HUES6 (cell line): Measurements from ENCODE around the gene RNF212B.
"Not testable (repeated sequence)": the region's sequence is repeated elsewhere in the genome, so short reads cannot be mapped to it uniquely, and the experiment has no call there.

Experiments used
- H3K27ac ChIP-seq: 2 replicates; pipeline ENCODE4 v1.7.0; 2013; ENCODE audit warnings: low read depth, mild to moderate bottlenecking, low read length, inconsistent platforms
- H3K27me3 ChIP-seq: 2 replicates; pipeline ENCODE4 v1.6.1; 2013; ENCODE audit warnings: low read length; ENCODE audit not compliant: control insufficient read depth, insufficient read depth
- H3K36me3 ChIP-seq: 2 replicates; pipeline ENCODE4 v1.6.1; 2013; ENCODE audit warnings: low read length; ENCODE audit not compliant: control insufficient read depth, insufficient read depth
- H3K4me1 ChIP-seq: 2 replicates; pipeline ENCODE4 v1.6.1; 2013; ENCODE audit warnings: low read length; ENCODE audit not compliant: control insufficient read depth, insufficient read depth
- H3K4me3 ChIP-seq: 2 replicates; pipeline ENCODE4 v1.5.1; 2013; ENCODE audit warnings: low read depth, low read length
- H3K9ac ChIP-seq: one replicate; pipeline ENCODE4 v1.6.1; 2013; ENCODE audit warnings: mild to moderate bottlenecking, low read length
- H3K9me3 ChIP-seq: 2 replicates; pipeline ENCODE4 v1.6.1; 2013; ENCODE audit warnings: low read depth, low read length; ENCODE audit not compliant: control insufficient read depth, insufficient read depth

The RNF212B gene

GRCh38 chr14:23215421-23215820, 22.3 kb upstream of the RNF212B start:
- no peak overlapping the region for H3K4me3 ChIP-seq
- H3K27me3 ChIP-seq = no peaks in the 10 kb centered on the region
- no peak overlapping the region for H3K9ac ChIP-seq
- H3K36me3 ChIP-seq = no peaks in the 10 kb centered on the region
- peaks cover 3% of the 10 kb centered on the region; the same call in 1 of the 2 replicates for H3K4me1 ChIP-seq
- no peak overlapping the region for H3K27ac ChIP-seq
- peaks cover 13% of the 10 kb centered on the region for H3K9me3 ChIP-seq

- Histone ChIP-seq H3K4me3 (no peak overlapping the region), H3K27ac (no peak overlapping the region), H3K36me3 (no peaks in the 10 kb centered on the region), H3K9ac (no peak overlapping the region), H3K4me1 (peaks cover 3% of the 10 kb centered on the region; the same call in 1 of the 2 replicates), H3K27me3 (no peaks in the 10 kb centered on the region), H3K9me3 (peaks cover 15% of the 10 kb centered on the region)
Observed at GRCh38 chr14:23217032-23218020, 20.4 kb upstream of the RNF212B start.

GRCh38 chr14:23219075-23219474, 18.7 kb upstream of the RNF212B start:
- Histone ChIP-seq H3K36me3 (no peaks in the 10 kb centered on the region), H3K4me3 (no peak overlapping the region), H3K9ac (no peak overlapping the region), H3K4me1 (peaks cover 3% of the 10 kb centered on the region; the same call in 1 of the 2 replicates), H3K27ac (no peak overlapping the region), H3K27me3 (no peaks in the 10 kb centered on the region), H3K9me3 (peaks cover 20% of the 10 kb centered on the region)

GRCh38 chr14:23224958-23225357, 12.8 kb upstream of the RNF212B start:
- H3K36me3 ChIP-seq, H3K27me3 ChIP-seq, H3K4me3 ChIP-seq, H3K9me3 ChIP-seq, H3K4me1 ChIP-seq, H3K9ac ChIP-seq, H3K27ac ChIP-seq: not testable (repeated sequence)

- Histone ChIP-seq H3K4me3 (no peak overlapping the region), H3K27me3 (no peaks in the 10 kb centered on the region), H3K9me3 (peaks cover 8% of the 10 kb centered on the region), H3K27ac (no peak overlapping the region), H3K4me1 (no peaks in the 10 kb centered on the region), H3K36me3 (no peaks in the 10 kb centered on the region), H3K9ac (no peak overlapping the region)
Observed at GRCh38 chr14:23227566-23227965, 10.2 kb upstream of the RNF212B start.

GRCh38 chr14:23228812-23229211, 8.9 kb upstream of the RNF212B start:
- Histone ChIP-seq H3K27me3 (no peaks in the 10 kb centered on the region), H3K4me1 (no peaks in the 10 kb centered on the region), H3K27ac (no peak overlapping the region), H3K9ac (no peak overlapping the region), H3K36me3 (no peaks in the 10 kb centered on the region), H3K9me3 (peaks cover 6% of the 10 kb centered on the region; the same call in 1 of the 2 replicates), H3K4me3 (no peak overlapping the region)

- not testable (repeated sequence) for H3K4me1 ChIP-seq, H3K27ac ChIP-seq, H3K9me3 ChIP-seq, H3K9ac ChIP-seq, H3K36me3 ChIP-seq, H3K4me3 ChIP-seq, H3K27me3 ChIP-seq
Observed at GRCh38 chr14:23232241-23232808, 5.4 kb upstream of the RNF212B start.

GRCh38 chr14:23240661-23241060, 2.9 kb downstream of the RNF212B start:
- Histone ChIP-seq H3K36me3 (no peaks in the 10 kb centered on the region), H3K9ac (no peak overlapping the region), H3K4me3 (no peak overlapping the region), H3K27me3 (no peaks in the 10 kb centered on the region), H3K4me1 (peaks cover 5% of the 10 kb centered on the region; the same call in 1 of the 2 replicates), H3K27ac (no peak overlapping the region), H3K9me3 (no peaks in the 10 kb centered on the region)

- H3K27ac ChIP-seq, H3K9ac ChIP-seq, H3K4me1 ChIP-seq, H3K27me3 ChIP-seq, H3K4me3 ChIP-seq, H3K36me3 ChIP-seq, H3K9me3 ChIP-seq: not testable (repeated sequence)
Observed at GRCh38 chr14:23241061-23241715, 3.5 kb downstream of the RNF212B start.

GRCh38 chr14:23242076-23242475, 4.3 kb downstream of the RNF212B start:
- H3K27ac ChIP-seq = no peak overlapping the region
- H3K4me1 ChIP-seq = peaks cover 5% of the 10 kb centered on the region; the same call in 1 of the 2 replicates
- H3K27me3 ChIP-seq = no peaks in the 10 kb centered on the region

GRCh38 chr14:23243066-23243465, 5.3 kb downstream of the RNF212B start:
- H3K27ac ChIP-seq = no peak overlapping the region
- H3K4me1 ChIP-seq = peaks cover 3% of the 10 kb centered on the region; the same call in 1 of the 2 replicates
- no peaks in the 10 kb centered on the region for H3K9me3 ChIP-seq
- no peak overlapping the region for H3K9ac ChIP-seq
- no peak overlapping the region for H3K4me3 ChIP-seq
- H3K36me3 ChIP-seq = no peaks in the 10 kb centered on the region
- no peaks in the 10 kb centered on the region for H3K27me3 ChIP-seq

More at GRCh38 chr14:23242076-23242475, 4.3 kb downstream of the RNF212B start:
- Histone ChIP-seq H3K36me3 (no peaks in the 10 kb centered on the region), H3K9ac (no peak overlapping the region), H3K4me3 (no peak overlapping the region), H3K9me3 (no peaks in the 10 kb centered on the region)
